Ammon's horn (tissue), 1 donor: Measurements from ENCODE around the gene RNGTT.
"Not testable (repeated sequence)": the region's sequence is repeated elsewhere in the genome, so short reads cannot be mapped to it uniquely, and the experiment has no call there.

Source experiments
- DNase-seq: peaks from one replicate; pipeline ENCODE4 v3.0.0-alpha.2; 2016; ENCODE audit warnings: low spot score

Gene RNGTT

DNA sequence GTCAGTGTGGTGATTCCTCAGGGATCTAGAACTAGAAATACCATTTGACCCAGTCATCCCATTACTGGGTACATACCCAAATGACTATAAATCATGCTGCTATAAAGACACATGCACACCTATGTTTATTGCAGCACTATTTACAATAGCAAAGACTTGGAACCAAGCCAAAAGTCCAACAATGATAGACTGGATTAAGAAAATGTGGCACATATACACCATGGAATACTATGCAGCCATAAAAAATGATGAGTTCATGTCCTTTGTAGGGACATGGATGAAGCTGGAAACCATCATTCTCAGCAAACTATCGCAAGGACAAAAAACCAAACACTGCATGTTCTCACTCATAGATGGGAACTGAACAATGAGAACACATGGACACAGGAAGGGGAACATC, 247.0 kb downstream of the RNGTT start:
- not testable (repeated sequence) for DNase-seq

DNA sequence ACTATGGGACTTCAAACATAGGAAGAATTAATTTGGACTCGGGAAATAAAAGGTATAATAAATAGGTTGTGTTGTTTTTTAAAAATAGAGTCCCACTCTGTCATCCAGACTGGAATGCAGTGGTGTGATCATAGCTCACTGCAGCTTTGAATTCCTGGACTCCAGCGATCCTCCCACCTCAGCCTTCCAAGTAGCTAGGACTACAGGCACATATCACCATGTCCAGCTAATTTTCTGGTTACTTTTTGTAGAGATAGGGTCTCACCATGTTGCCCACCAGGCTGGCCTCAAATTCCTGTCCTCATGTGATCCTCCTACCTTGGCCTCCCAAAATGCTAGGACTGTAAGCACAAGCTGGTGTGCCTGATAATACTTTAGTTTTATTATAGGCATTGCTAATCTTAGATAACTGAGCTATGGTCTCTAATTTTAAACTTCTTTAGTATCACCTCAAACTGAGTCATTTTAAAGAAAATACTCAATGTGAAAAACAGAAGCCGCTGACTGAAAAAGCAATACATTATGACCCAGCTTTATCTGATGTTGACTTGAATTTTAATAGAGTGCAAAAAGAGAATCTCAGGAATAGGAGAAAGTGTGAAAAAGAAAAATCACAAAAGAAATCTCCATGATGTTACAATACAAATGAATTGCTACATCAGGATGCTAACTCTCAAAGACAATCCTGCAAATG, 251.0 kb downstream of the RNGTT start:
- no peak for DNase-seq

DNA sequence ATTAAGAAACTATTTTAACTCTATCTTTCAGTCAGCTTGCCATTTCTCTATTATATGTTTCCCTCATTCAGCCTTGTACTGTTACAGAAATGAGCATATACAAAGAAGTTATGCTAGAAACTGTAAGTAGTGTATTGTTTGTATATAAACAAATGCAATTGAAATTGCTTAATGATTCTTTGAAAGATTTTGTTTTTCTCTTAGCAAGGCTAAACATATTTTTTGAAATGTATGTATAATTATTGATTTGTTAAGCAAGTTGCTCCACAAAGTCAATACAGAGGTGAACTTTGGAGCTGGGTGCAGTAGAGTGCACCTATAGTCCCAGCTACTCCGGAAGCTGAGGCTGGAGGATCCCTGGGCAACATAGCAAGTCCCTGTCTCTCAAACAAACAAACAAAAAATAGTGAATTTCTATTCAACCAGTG, 253.6 kb downstream of the RNGTT start:
- DNase-seq, result no peak

DNA sequence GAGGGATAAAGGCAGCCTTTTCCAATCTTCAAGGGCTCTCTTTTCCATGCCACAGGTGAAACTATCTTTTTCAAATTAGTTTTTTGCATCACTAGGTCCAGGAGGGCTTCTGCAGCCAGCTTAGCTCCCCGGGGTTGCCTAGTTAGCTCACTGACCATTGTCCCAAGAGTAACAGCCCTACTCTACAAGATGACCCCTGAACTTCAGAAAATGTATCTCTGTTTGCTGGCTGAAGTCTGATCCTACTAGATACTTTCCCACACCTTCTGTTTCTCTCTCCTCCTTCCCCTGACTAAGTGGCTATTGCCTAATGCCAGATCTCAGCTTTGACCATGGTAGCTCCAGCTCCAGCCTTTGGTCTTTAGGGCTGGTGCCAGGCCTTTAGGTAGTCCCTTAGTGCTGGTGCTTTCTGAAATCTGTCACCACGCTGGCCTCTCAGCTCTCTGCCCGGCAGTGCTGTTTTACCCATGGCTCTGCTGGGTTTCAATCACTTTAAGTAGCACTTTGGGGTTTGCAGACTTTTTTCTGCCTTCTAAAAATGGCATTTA, 255.1 kb downstream of the RNGTT start:
- no peak for DNase-seq

DNA sequence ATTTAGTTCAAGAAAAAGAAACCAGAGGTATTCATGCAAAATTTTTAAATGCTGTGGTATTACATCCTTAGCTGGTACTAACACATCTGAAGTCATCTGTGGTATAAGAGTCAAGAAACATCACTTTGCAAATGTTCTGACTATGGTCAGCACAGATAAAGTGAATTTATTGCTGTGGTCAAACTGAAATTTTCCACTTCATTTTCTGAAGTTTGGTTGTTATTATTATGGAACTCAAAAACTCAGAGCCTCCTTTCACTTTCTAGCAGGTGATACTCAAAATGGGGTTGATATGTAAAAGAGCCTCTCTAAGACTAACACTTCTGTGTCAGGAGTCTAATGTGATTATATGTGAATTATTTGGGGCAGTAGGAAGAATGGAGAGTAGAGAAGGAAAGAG, 257.8 kb downstream of the RNGTT start:
- no peak for DNase-seq

DNA sequence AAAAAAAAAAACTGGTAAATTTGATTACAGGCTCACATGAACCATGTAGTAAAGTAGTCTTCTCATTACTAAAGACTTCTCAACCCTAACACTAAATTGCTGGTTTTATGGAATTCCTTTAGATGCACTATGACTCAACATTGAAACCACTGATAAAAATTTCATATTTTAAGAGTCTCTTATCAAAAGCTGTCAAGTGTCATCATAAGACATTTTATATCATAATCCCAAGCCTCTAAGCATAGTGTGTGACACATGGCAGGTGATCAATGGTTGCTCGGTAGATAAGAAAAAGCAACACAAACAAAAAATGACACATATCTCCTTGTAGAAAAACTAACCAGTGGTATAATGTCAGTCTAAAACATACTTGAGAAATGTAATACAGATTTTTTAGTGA, 258.4 kb downstream of the RNGTT start:
- DNase-seq, result no peak

DNA sequence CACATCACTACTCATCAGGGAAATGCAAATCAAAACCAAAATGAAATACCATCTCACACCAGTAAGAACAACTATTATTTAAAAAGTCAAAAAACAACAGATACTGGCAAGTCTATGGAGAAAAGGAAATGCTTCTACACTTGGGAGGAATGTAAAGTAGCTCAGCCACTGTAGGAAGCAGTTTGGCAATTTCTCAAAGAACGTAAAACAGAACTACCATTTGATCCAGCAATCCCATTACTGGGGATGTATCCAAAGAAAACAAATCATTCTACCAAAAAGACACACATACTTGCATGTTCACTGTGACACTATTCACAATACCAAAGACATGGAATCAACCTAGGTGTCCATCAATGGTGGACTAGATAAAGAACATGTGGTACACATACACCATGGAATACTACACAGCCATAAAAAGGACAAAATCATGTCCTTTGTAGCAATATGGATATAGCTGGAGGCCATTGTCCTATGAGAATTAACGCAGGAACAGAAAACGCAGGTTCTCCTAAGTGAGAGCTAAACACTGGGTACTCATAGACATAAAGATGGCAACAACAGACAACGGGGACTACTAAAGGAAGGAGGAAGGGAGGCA, 260.4 kb downstream of the RNGTT start:
- no peak for DNase-seq

DNA sequence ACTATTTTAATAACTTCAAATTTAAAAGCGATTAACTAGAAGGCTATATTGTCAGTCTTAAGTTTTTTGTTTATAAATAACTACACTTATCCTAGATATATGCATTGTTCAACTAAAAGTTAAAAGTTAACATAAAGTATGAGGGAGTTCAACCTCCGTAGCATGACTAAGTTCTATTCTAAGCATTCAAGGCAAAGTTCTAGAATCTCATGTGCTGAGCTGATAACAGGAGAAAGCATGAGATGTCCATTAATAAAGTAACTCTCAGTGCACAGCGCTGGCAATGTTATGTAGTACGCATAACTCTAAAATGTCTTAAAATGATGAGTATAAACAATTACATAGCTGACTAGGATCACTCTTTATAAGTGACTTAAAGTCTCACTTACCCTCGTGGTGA, 264.8 kb downstream of the RNGTT start:
- DNase-seq, result no peak

DNA sequence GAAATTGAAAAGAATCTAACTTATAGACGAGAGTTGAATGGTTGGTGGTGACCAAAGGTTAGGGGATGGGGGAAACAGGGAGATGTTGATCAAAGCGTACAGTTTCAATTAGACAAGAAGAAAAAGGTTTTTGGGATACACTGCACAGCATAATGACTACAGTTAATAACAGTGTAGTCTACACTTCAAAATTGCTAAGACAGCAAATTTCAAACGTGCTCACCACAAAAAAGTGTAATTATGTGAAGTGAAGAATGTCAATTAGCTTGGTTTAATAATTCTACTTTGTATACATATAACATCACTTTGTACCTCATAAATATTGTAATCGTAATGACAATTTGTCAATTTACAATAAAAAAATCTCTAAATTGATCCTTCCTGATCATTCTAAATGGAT, 267.5 kb downstream of the RNGTT start:
- no peak for DNase-seq

DNA sequence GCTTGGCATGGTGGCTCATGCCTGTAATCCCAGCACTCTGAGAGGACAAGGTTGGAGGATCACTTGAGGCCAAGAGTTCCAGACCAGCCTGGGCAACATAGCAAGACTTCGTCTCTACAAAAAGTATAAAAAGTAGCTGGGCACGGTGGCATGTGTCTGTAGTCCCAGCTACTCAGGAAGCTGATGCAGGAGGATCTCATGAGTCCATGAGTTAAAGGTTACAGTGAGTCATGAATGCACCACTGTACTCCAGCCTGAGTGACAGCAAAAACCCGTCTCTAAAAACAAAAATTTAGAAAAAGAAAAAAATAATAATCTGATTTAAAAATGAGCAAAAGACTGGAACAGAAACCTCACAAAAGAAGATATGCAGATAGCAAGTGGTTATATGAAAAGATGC, 279.7 kb downstream of the RNGTT start:
- no peak for DNase-seq

DNA sequence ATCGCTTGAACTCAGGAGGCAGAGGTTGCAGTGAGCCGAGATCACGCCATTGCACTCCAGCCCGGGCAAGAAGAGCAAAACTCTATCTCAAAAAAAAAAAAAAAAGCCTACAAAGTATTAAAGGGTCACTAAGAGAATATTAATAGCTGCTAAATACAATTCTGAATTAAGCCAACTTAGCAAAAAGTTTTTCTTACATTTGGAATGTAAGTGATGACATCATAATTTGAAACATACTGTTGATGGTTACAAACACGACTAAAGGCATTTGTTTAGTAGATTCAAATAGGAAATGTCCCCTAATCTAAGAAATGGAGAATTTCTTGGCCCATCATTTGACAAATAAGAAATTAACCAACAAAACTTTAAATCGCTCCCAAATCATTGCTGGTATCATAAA, 282.8 kb downstream of the RNGTT start:
- DNase-seq, result no peak

DNA sequence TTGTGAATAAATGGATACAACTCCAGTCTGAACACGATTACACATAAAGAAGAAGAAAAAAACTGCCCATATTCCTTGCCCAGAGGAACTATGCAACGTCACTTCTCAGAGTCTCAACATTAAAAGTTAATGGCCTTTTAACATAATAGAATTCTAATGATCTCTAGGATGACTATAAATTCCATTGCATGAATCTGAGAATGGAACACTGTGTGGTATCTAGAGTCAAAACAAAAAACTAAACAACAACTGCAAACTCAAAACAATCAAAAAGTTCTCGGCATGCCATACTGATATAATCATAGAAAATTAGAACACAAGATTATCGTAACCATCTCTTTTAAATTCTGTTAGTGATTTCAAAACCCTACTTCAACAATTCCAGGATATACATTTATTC, 283.6 kb downstream of the RNGTT start:
- no peak for DNase-seq

DNA sequence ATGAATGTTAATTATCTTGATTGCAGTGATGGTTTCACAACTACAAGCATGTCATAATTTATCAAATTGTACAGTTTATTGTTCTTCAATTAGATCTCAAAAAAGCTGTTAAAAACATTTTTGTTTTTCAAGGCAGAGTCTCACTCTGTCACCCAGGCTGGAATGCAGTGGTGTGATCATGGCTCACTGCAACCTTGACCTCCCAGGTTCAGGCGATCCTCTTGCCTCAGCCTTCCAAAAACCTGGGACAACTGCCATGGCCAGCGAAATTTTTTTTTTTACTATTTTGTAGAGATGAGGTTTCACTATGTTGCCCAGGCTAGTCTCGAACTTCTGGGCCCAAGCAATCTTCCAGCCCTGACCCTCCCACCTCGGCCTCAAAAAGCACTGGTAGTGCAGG, 286.1 kb downstream of the RNGTT start:
- no peak for DNase-seq

DNA sequence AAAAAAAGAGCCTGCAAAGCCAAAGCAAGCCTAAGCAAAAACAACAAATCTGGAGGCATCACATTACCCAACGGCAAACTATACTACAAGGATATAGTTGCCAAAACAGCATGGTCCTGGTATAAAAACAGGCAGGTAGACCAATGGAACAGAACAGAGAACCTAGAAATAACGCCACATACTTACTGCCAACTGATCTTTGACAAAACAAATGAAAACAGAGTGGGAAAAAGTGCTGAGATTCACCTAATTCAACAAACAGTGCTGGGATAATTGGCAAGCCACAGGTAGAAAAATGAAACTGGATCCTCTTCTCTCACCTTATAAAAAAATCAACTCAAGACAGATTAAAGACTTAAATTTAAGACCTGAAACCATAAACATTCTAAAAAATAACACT, 291.8 kb downstream of the RNGTT start:
- DNase-seq, result no peak

DNA sequence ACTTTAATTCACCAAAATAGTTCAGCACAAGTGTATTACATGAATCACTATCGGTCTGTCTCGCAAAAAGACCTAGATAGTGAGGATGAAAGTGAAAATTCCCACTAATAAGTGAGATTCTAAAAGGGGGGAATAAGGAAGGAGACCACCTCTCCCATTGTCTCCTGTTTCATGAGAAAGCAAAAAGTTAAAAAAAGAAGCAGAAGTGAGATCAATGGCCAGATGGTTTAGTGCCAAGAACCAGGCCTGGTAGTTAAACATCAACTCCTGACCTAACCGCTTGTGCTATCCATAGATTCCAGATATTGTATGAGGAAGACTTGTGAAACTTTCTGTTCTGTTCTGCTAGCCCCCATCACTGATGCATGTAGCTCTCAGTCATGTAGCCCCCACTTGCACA, 293.0 kb downstream of the RNGTT start:
- no peak for DNase-seq

DNA sequence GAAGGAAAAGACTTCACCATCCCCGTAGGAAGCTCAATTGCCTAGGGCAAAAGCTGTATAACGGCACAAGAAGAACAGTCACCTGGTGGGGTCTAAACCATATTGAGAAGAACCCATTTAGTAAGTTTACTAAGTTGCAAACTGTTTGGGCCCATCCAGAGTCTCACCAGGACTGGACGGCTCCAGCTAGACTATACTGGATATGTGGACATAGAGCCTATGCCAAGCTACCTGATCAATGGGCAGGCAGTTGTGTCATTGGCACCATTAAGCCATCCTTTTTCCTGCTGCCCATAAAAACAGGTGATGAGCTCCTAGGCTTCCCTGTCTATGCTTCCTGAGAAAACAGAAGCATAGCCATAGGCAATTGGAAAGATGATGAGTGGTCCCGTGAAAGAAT, 293.9 kb downstream of the RNGTT start:
- DNase-seq, result no peak

DNA sequence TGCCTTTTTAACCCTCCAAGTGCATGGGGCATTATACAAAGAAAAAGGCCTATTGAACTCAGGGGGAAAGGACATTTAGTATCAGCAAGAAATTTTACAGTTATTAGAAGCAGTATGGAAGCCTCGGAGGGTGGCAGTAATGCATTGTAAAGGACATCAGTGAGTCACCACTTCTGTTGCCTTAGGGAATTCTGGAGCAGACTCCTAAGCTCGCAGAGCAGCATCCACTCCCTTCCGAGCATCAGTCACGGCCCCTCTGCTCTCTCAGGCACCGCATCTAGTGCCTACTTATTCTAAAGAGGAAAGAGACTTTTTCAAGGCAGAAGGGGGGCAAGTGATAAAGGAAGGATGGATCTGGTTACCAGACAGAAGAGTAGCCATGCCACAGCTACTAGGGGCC, 296.5 kb downstream of the RNGTT start:
- no peak for DNase-seq

DNA sequence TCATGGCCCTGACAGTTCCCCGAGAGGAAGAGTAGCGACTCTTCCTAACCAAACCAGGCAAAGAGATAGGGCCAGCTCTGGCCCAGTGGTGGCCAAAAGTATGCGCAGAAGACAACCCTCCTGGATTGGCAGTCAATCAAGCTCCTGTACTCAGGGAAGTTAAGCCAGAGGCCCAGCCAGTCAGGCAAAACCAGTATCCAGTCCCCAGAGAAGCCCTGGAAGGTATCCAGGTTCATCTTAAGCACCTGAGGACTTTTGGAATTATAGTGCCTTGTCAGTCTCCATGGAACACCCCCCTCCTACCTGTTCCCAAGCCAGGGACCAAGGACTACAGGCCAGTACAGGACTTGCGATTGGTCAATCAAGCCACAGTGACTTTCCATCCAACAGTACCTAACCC, 298.3 kb downstream of the RNGTT start:
- DNase-seq, result no peak

DNA sequence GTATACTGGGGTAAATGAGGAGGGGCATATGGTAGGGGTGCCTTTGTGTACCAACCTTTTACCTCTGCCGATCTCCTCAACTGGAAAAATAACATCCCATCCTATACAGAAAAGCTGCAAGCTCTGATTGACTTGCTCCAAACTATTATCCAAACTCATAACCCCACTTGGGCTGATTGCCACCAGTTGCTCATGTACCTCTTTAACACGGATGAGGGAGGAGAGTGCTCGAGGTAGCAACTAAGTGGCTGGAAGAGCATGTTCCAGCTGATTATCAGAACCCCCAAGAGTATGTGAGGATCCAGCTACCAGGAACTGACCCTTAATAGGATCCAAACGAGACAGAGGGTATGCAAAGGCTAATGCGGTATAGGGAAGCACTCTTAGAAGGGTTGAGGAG, 299.6 kb downstream of the RNGTT start:
- DNase-seq, result no peak

DNA sequence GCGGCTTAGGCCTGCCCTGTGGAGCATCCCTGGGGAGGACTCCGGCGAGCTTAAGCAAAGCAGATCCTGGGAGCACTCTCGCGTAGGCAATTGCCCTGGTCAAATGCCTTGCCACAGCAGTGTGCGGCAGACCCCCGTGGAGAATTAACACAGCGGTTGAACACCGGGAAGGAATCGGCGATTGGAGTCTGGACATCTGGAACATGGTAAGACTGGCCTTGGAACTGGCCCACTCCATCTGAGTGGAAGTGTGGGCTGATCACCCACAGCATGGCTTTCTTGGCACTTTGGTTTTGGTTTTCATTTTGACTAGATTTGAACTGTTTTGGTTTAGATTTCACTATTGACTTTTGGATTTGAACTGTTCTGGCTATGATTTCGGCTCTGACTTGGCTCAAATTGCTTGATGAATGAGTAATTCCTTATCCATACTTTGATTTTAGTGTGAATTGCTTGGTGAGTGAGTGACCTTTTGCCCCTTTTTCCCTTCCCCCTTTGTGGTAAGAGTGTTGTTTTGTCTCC, 300.7 kb downstream of the RNGTT start:
- no peak for DNase-seq

DNA sequence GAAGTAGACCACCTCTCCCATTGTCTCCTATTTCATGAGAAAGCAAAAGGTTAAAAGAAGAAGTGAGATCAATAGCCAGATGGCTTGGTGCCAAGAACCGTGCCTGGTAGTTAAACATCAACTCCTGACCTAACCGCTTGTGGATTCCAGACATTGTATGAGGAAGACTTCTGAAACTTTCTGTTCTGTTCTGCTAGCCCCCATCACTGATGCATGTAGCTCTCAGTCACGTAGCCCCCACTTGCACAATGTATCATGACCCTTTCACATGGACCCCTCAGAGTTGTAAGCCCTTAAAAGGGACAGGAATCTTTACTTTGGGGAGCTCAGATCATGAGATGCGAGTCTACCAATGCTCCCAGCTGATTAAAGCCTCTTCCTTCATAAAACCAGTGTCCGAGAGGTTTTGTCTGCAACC, 301.2 kb downstream of the RNGTT start:
- DNase-seq, result no peak

DNA sequence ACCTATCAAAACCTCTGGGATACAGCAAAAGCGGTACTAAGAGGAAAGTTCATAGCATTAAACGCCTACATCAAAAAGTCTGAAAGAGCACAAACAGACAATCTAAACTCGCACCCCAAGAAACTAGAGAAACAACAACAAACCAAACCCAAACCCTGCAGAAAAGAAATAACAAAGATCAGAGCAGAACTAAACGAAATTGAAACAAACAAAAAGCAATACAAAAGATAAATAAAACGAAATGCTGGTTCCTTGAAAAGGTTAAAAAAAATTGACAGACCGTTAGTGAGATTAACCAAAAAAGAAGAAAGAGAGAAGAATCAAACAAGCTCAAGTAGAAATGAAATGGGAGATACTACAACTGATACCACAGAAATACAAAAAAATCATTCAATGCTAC, 302.3 kb downstream of the RNGTT start:
- no peak for DNase-seq

DNA sequence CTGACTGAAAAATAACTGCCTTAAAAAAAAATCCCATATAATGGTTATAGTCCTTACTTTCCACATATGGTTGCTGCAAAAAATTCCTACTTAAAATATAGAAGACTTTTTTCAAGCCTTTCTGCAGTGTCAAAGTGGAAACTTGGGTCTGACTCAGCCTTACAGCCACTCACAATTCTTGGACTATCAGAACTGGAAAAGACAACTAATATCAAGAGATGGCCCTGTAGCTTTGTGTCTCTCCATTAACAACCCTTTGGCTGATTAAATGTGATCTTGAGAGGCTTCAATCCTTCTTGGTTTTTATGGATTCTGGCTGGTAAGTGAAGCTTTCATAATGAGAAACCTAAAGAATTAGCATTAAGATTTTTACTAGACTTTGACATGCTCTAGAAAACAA, 307.8 kb downstream of the RNGTT start:
- DNase-seq, result no peak

DNA sequence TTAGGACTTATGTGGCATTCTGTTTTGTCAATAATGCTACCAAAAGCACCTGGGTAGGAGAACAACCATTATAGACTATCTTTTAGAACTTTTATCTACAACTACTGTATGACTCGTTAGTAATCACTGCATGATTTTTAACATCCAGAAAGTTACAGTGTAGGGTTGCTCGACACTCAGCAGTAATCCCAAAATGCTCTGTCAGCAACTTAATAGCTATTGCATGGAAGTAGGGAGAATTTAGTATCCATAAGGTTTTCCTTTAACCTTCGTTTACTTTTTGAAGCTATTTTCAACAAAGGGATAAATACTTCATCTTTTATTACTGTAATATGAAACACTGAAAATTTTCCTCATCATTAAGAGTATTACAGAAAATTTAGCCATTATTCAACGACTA, 309.5 kb downstream of the RNGTT start:
- DNase-seq, result no peak
